NCI-H446 (cell line): ENCODE results near the gene ATP5F1C.
A peak's percentile ranks its signal among the peaks of the same experiment; 100 is the strongest.
"Not testable (repeated sequence)": the region's sequence is repeated elsewhere in the genome, so short reads cannot be mapped to it uniquely, and the experiment has no call there.

Experiments used
- DNase-seq, 2 experiments: peaks; one replicate each; lab custom pipeline; 2025; lab: John Stamatoyannopoulos, UW

Gene ATP5F1C

DNA sequence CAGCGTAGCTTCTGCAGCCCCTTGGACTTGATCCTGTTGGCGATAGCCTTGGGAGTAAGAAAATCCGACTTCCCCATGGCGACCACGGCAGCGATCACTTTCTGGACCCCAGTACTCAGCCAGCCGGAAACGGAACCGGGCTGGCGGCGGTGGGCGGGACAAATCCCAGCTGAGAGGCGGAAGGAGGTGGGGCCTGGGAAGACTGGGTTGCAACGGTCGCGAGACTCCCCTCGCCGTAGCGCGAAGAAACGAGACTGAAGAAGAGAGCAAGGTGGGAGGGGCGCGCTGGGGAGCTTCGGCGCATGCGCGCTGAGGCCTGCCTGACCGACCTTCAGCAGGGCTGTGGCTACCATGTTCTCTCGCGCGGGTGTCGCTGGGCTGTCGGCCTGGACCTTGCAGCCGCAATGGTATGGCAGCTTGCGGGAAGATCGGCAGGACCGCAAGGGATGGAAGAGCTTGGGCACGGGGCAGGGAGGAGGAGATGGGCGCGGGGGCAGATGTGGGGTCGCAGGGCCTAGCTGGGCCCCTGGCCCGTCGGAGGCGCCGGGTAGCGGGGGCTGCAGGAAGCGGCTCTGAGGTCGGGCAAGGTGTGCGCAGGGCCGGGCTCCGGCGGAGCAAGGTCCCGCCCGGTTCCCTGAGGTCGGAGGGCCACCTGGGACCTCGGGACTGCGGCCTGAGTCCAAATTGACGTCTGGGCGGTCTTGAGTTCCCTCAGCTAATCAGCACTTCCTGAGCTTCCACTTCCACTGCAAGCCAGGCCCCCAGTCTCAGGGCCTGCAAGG is at the start of gene ATP5F1C, which contains the start of gene KIN:
Gene ATP5F1C, plus strand, starts transcription at position 321 of the 782 bp plus-strand sequence. Its CDS starts 31 bp downstream, at position 352.
Gene KIN, minus strand, starts transcription at position 137 of the 782 bp plus-strand sequence. Its CDS starts 60 bp downstream, at position 77.
- DNase-seq: peak; percentile 94 to 95

GRCh38 chr10:7738536-7739407 is 49.2 kb upstream of the ATP5F1C start:
- no peak for DNase-seq

DNA sequence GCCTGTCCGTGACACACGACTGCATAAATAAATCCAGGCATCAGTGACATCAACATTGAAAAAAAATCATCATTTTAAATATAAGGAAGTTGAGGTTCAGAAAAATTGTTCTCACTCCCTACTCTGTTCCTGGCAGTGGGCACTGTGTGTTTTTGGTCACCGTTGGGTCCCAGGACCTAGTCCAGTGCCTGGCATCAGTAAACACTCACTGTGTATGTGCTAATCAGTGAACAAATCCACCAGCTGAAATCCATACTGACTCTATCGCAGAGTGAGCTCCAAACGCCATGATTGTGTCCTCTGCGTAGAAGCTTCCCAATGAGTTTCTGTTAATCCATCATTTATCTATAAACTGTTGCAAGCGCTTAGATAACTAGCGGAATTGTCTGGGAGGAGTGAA is 43.7 kb upstream of the ATP5F1C start:
- no peak for DNase-seq

DNA sequence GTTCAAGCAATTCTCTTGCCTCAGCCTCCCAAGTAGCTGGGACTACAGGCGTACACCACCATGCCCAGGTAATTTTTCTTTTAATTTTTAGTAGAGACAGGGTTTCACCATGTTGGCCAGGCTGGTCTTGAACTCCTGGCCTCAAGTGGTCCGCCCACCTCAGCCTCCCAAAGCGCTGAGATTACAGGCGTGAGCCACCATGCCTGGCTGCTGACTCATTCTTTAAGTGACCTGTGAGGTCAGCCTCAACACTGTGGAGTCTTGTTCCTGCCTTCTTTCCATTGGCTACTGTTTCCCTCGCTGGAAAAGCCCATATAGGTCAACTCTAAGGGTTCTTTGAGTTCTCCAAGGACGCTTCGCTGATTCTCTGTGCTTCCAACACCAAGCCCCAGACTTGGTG is 39.3 kb upstream of the ATP5F1C start:
- not testable (repeated sequence) for DNase-seq

DNA sequence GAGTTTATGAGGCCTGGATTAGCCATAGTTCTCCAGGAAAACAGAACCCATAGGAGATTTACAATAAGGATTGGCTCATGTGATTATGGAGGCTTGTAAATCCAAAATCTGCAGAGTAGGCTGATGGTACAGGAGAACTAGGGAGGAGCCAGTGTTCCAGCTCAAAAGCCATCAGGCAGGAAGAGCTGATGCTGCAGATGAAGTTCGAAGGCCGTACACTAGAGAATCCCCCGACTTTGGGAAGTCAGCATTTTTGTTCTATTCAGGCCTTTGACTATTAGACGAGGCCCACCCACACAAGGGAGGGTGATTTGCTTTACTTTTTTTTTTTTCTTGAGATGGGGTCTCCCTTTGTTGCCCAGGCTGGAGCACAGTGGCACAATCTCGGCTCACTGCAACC is 37.8 kb upstream of the ATP5F1C start:
- DNase-seq: no peak

DNA sequence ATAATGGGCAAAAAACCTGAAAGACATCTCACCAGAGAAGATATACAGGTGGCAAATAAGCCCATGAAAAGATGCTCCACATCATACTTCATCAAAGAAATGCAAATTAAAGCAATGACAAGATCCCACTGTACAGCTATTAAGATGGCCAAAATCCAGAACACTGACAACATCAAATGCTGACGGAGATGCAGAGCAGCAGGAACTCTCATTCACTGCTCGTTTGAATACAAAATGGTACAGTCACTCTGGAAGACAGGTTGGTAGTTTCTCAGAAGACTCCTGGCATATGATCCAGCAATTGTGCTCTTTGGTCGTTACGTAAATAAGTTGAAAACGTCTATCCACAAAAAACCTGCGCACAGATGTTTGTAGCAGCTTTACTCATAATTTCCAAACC is 35.7 kb upstream of the ATP5F1C start:
- no peak for DNase-seq

GRCh38 chr10:7755103-7755502 is 32.9 kb upstream of the ATP5F1C start:
- DNase-seq: no peak

DNA sequence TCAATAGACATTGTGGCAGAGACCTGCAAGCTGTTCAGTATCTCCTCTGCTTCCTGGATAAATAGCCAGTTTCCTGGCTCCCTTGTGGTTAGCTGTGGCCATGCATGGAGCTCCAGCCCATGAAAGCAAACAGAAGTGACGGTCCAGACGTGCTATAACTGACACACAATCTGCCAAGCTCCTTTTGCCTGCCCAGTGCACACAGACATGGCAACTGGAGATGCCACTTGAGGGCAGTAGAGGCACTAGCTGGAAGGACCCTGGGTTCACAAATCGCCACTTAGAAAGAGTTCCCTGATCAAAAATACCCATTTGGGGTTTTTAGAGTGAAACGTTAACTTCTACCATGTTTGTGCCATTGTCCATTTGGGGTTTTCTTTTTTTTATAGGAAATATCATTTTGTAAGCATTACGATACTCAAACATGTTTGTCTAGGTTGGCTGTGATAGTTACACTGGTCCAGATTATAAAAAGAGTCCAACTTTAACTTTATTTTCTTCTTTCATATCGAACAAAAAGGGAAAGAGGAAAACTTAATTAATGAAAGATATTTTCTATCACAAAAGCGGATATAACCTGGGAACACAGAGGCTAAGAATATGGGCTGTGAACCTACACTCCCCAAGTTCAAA is 31.5 kb upstream of the ATP5F1C start:
- DNase-seq: no peak

DNA sequence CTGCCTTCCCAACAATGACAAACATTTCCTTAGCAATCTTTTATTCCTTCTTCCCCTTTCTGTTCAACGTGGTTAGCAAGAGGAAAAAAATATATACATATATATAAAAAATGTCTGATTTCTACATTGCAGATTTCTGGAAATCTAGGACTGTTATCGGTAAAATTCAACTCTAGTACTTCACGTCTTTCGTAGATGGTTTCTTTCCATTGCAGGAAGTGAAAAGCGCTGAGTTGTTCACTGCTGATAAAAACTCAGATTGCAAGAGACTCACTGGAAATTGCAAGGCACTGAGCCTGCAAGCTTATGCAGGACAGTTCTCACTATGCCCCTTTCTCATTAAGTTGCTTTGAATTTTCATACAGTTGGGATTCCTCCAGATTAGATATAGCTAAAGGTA is 24.0 kb upstream of the ATP5F1C start:
- no peak for DNase-seq

DNA sequence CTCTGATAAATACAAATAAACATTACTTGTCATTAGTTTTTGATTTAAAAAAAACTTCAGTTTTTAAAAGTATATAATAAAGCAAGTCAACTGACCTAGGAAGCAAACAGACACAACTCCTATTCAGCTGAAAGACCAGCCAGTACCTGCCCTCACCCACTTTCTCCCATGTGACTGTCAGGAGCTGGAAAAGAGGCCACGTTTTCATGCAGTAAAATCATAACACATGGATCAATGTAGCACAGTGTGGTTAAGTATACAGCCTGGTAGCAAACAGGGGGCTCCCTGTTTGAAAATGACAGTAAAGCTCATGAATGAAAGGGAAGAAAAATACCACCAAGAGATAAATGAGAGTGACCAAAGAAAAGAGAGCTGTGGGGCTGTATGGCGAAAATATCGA is 21.7 kb upstream of the ATP5F1C start:
- no peak for DNase-seq

DNA sequence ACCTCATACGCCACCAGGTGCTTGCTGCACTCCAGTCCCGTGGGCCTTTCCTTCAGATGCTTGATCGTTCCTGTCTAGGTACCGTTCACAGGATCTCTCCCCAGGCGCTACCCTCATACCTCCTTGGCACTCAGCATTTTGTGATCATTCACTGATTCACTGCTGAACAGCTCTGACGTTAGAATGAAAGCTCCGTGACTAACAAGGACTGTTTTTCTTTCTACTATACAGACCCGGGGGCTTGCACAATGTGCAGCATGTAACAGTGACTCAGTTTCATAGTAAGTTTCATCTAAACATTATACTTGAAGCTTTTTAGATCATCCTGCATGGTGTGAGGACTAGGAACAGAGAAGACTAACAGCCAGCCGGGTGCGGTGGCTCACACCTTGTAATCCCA is 20.8 kb upstream of the ATP5F1C start:
- no peak for DNase-seq

DNA sequence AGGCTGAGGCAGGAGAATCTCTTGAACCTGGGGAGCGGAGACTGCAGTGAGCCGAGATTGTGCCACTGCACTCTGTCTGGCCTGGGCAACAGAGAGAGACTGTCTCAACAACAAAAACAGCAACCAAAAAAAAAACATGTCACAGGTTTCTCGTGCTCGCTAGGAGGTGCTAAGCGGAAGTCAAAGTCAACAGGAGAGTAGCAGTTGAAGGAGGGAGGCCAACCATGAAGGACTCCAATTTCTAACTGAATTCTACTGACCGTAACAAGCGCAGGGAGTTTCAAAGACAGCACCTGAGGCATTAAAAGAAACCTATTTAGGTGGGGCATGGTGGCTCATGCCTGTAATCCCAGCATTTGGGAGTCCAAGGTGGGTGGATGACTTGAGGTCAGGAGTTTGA is 19.6 kb upstream of the ATP5F1C start:
- no peak for DNase-seq

- no peak for DNase-seq
These were observed 13.9 kb upstream of the ATP5F1C start for GRCh38 chr10:7773845-7774801.

DNA sequence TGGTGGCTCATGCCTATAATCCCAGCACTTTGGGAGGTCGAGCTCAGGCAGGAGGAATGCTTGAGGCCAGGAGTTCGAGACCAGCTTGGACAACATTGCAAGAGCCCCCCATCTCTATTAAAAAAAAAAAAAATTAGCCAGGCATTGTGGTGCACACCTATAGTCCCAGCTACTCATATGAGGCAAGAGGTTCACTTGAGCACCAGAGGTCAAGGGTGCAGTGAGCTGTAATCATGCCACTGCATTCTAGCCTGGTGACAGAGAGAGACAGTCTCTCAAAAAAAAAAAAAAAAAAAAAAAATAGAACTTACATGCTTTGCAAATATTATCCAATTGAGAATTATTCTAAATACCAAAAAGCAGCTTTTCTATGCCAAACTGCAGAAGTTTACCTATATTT is 11.2 kb upstream of the ATP5F1C start:
- DNase-seq: no peak

DNA sequence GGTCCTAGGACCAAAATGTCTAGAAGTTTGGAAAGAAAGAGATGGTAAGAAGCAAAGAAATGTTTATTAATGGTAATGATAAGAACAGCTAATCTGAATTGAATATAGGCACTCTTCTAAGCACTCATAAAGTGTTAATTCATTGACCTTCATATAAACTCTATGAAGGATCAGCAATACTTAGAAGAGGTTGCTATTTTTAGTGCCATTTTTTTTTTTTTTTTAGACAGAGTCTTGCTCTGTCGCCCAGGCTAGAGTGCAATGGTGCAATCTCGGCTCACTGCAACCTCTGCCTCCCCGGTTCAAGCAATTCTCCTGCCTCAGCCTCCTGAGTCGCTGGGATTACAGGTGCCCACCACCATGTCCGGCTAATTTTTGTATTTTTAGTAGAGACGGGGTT is 5.8 kb upstream of the ATP5F1C start:
- DNase-seq: not testable (repeated sequence)

DNA sequence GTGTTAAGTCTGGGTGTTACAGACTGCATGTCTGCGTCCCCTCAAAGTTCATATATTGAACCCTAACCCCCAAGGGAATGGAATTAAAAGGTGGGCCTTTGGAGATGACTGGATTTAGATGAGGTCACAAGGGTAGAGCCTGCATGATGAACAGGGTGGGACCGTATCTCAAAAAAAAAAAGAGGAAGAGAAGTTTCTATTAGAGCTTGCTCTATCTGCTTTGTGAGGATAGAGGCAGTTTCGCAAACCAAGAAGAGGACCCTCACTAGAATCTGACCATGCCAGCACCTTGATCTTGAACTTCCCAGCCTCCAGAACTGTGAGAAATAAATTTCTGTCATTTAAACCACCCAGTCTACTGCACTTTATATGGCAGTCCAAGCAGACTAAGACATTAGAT is 1.5 kb upstream of the ATP5F1C start:
- no peak for DNase-seq

DNA sequence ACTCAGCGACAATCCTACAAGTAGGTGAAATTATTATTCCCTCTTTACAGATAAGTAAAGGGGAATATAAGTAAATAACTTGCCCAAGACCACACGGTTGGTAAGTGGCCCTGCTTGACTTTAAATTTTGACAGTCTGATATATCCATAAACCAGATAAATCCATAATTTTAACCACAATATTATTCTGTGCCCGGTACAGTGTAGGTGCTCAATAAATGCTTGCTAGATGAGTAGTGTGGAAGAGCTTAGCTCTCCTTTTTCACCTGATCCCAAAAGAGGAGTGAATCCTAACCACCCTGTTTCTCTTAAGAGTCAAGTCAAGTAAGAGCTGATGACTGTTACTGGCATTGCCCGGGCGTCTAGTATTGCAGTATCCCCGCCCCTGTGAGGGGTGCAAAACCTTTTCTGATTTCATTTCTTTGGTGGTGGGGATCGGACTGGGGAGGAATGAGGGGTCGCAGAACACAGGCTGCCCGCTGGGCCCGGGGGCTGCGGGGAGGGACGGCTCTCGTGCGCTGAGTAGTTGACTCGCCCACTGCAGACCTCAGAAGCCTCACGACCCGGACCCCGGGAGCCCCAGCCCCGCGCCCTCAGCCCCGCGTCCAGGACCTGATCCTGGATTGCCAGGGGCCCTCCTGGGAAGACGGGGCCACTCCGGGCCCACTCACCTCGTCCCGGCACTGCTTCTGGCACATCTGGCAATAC is 674 bp upstream of the ATP5F1C start:
- DNase-seq: no peak

- peak in 1 of 2 experiments; percentile 5 for DNase-seq
These were observed 786 bp downstream of the ATP5F1C start for GRCh38 chr10:7788639-7789286.

DNA sequence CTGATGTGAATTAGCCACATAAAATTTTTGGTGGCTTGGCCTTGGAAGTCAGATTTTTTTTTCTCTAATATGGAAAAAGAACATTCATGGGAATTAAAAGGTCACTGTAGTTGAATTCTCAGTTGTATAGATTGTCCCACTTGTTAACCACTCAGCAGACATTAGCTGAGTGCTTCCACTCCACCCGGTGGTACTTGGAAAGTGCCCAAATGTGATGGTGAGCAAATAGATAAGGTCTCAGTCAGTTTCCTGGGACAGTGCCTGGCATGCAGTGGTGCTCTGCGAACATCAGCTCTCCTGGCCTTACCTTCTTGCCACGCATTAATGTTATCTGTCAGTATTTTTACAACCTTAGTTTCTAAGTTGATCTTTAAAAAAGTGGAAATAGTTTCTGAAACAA is 1.4 kb downstream of the ATP5F1C start:
- DNase-seq: peak in 1 of 2 experiments; percentile 10

DNA sequence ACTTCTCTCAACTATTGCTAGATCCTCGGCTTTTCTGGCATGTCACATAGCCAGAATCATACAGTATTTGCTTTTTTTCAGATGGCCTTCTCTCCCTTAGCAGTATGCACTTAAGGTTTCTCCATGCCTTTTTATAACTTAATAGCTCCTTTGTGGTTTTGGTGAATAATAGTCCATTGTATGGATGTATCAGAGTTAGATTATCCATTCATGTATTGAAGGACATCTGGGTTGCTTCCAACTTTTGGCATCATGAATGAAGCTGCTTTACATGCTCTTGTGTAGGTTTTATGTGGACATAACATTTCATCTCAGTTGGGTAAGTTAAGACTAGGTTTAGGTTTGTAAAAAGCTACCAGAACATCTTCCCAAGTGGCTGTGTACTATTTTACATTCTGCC is 4.6 kb downstream of the ATP5F1C start:
- DNase-seq: no peak
